Heart left ventricle (tissue), 16 donors: Measurements from ENCODE around the gene SEC31A. TPM values are rescaled to one million over a fixed set of nuclear protein-coding genes. Genes with fewer than 3 reads are reported as not detected.
"Not testable (repeated sequence)": the region's sequence is repeated elsewhere in the genome, so short reads cannot be mapped to it uniquely, and the experiment has no call there.

Source experiments
- ATAC-seq, 4 donors: fragments of 200-7000 bp; cut with Tn5 transposase; one replicate each; pipeline ENCODE4 v1.9.1; 2020 to 2022; ENCODE audit warnings: moderate library complexity in 4 of 4, mild to moderate bottlenecking in 3 of 4, moderate number of reproducible peaks in 1 of 4
- DNase-seq, 5 donors: peaks; one replicate each; pipeline ENCODE4 v3.0.0-alpha.2; 2020
- H3K27ac ChIP-seq, 12 donors: fragments of 200-600 bp; sonication (generic) in 4 of 12; one replicate each; pipeline versions ENCODE4 v1.5.0 to v1.8.0; 2016 to 2022; ENCODE audit warnings: mild to moderate bottlenecking in 2 of 12
- H3K27me3 ChIP-seq, 9 donors: fragments of 200-600 bp; sonication (generic) in 2 of 9; one replicate each; pipeline versions ENCODE4 v1.5.1 to v1.8.0; 2016 to 2022; ENCODE audit warnings: mild to moderate bottlenecking in 3 of 9
- H3K36me3 ChIP-seq, 9 donors: fragments of 200-600 bp; sonication (generic) in 2 of 9; one replicate each; pipeline versions ENCODE4 v1.5.0 to v1.8.0; 2018 to 2022; ENCODE audit warnings: mild to moderate bottlenecking in 2 of 9
- H3K4me1 ChIP-seq, 12 donors: fragments of 200-600 bp; sonication (generic) in 4 of 12; one replicate each; pipeline versions ENCODE4 v1.5.0 to v1.8.0; 2016 to 2022; ENCODE audit warnings: mild to moderate bottlenecking in 3 of 12
- H3K4me3 ChIP-seq, 12 donors: fragments of 200-600 bp; sonication (generic) in 4 of 12; one replicate each; pipeline versions ENCODE4 v1.5.0 to v1.8.0; 2017 to 2022; ENCODE audit warnings: mild to moderate bottlenecking in 9 of 12, moderate library complexity in 4 of 12
- H3K9me3 ChIP-seq, 12 donors: fragments of 200-600 bp; sonication (generic) in 4 of 12; one replicate each; pipeline versions ENCODE4 v1.5.0 to v1.8.0; 2016 to 2022; ENCODE audit warnings: mild to moderate bottlenecking in 1 of 12
- CTCF ChIP-seq, 12 donors: fragments of 200-600 bp; sonication (generic) in 4 of 12; IDR thresholded peaks; one replicate each; pipeline versions ENCODE4 v1.5.0 to v1.8.0; 2018 to 2022; ENCODE audit warnings: antibody characterized with exemption in 12 of 12, mild to moderate bottlenecking in 5 of 12
- POLR2A ChIP-seq, 2 donors: fragments of 450-650 bp; IDR thresholded peaks; one replicate each; pipeline ENCODE4 v1.6.1; 2017; ENCODE audit warnings: antibody characterized with exemption in 2 of 2, mild to moderate bottlenecking in 2 of 2, moderate library complexity in 2 of 2
- WGBS, 4 donors: extraction: QIAGEN DNeasy Blood & Tissue Kit in 2 of 4; methylation state at CpG; one replicate each; pipeline versions ENCODE4 v1.1.5 to v1.1.7; 2013 to 2018; 5-methylcytosine and 5-hydroxymethylcytosine counted together
- intact Hi-C, 10 donors: fragments of 100-400 bp; cut with DNase I; formaldehyde crosslinking; loops; one replicate each; pipeline versions ENCODE4 v1.11.1 to v1.14.2; 2022
- polyA plus RNA-seq, 2 donors: library from polyadenylated mRNA; stranded (reverse); fragments of 200-250 nt; gene quantifications; one replicate each; pipeline ENCODE4 v1.2.3, GENCODE V29; 2013
- total RNA-seq, 9 donors: library from RNA; depleted of rRNA in 2 of 9; stranded (reverse); fragments of >200 nt in 2 of 9; fragmentation: NEBNext Ultra II Directional in 3 of 9; extraction: Animal tissue kit (Norgen Biotek cat#: 25700) in 3 of 9; gene quantifications; one replicate each; pipeline versions ENCODE4 v1.1.0 to v1.2.4, GENCODE V29; 2016 to 2023
- donor health status: ischemic (EF 13 %, LVEDD 7.1; RV severe dilation, severe dysfunction).
- donor health status: healthy with polysubstance abuse.
- donor health status: DM: no; HTN: yes; CAD: no.
- donor health status: DM: no; HTN: no; CAD: no.
- donor health status: ischemic (EF 25% LVEDD 6.9; RV normal size, moderate dysfunction).
- donor health status: ischemic (EF 25% LVEDD 5.7; RV mildly dilated, moderate dysfunction).
- donor health status: healthy.
- donor health status: DM: yes; HTN: yes; CAD: no.
- donor health status: ischemic (EF 35%, LVEDD 5.7; RV mildly dilated, moderate dysfunction).
- donor health status: nonischemic (EF 11% LVEDD 7.7; RV severe dilation, severe dysfunction).
- donor health status: DM: yes; HTN: yes; CAD: no.
- donor health status: PGD.
- donor health status: ischemic (EF 29% LVEDD 5.4; RV normal size, mild dysfunction).
- donor health status: nonischemic (EF 23%, LVEDD 6.1; RV moderate dilation, normal function).

SEC31A gene
- total and polyA plus RNA-seq, 11 donors: 81.0 to 168 (median 101) TPM

GRCh38 chr4:82823062-82823461 is 67.9 kb downstream of the SEC31A start:
- no peak overlapping the region for H3K4me3 ChIP-seq
- intact Hi-C loops: loop anchor here in 1 of 10 donors (10.0 kb wide), 1 partner anchor 52 kb away; no protein-coding TSS in a partner anchor
- no peak for DNase-seq
- peaks cover 0 to 100% (median 100%) of the 10 kb centered on the region in 9 donors for H3K36me3 ChIP-seq
- H3K9me3 ChIP-seq: no peaks in the 10 kb centered on the region
- TF ChIP-seq POLR2A (IDR thresholded peaks at IDR 0.05): no peak
- TF ChIP-seq CTCF (IDR thresholded peaks at IDR 0.05): no peak
- 91 to 96% (median 93%) methylated on average over 5 of the region's 5 CpGs for WGBS, 4 donors
- H3K27me3 ChIP-seq: no peaks in the 10 kb centered on the region
- H3K27ac ChIP-seq: no peak overlapping the region
- H3K4me1 ChIP-seq: no peaks in the 10 kb centered on the region
- ATAC-seq: no peak

- Histone ChIP-seq H3K4me3 (no peak overlapping the region), H3K27me3 (no peaks in the 10 kb centered on the region), H3K36me3 (peaks cover 0 to 99% (median 96%) of the 10 kb centered on the region in 9 donors), H3K9me3 (no peaks in the 10 kb centered on the region), H3K4me1 (no peaks in the 10 kb centered on the region), H3K27ac (no peak overlapping the region)
- no peak for TF ChIP-seq CTCF (IDR thresholded peaks at IDR 0.05)
- no peak for TF ChIP-seq POLR2A (IDR thresholded peaks at IDR 0.05)
- intact Hi-C loops: loop anchor here in 1 of 10 donors (10.0 kb wide), 1 partner anchor 54 kb away; no protein-coding TSS in a partner anchor
- no peak for DNase-seq
- 33 to 52% (median 43%) methylated on average over 2 of the region's 2 CpGs for WGBS, 4 donors
- no peak for ATAC-seq
Measured at GRCh38 chr4:82820689-82821088, 70.3 kb downstream of the SEC31A start.

GRCh38 chr4:82818664-82819662 is 72.0 kb downstream of the SEC31A start:
- no peaks in the 10 kb centered on the region for H3K27me3 ChIP-seq
- ATAC-seq (no peak), DNase-seq (no peak)
- H3K9me3 ChIP-seq: no peaks in the 10 kb centered on the region
- TF ChIP-seq CTCF (IDR thresholded peaks at IDR 0.05): no peak
- TF ChIP-seq POLR2A (IDR thresholded peaks at IDR 0.05): no peak
- 86 to 95% (median 89%) methylated on average over 2 of the region's 2 CpGs for WGBS, 4 donors
- H3K27ac ChIP-seq: no peak overlapping the region
- intact Hi-C loops: no loop called here
- peaks cover 0 to 82% (median 78%) of the 10 kb centered on the region in 9 donors for H3K36me3 ChIP-seq
- H3K4me1 ChIP-seq: no peaks in the 10 kb centered on the region
- H3K4me3 ChIP-seq: no peak overlapping the region

GRCh38 chr4:82816874-82817273 is 74.1 kb downstream of the SEC31A start:
- intact Hi-C loops: not testable (repeated sequence)

More at GRCh38 chr4:82816874-82817273, 74.1 kb downstream of the SEC31A start:
- peaks cover 0 to 61% (median 58%) of the 10 kb centered on the region in 9 donors for H3K36me3 ChIP-seq
- not testable (repeated sequence) for H3K9me3 ChIP-seq, H3K4me1 ChIP-seq, H3K27me3 ChIP-seq, DNase-seq, ATAC-seq, H3K4me3 ChIP-seq, H3K27ac ChIP-seq
- WGBS, 4 donors: 97 to 98% (median 98%) methylated on average over 6 of the region's 6 CpGs
